NCI-H2029 treated with DMSO at 0.1 percent for 48 hours (cell line): ENCODE data around the gene ANGPTL4.
"Not testable (repeated sequence)": the region's sequence is repeated elsewhere in the genome, so short reads cannot be mapped to it uniquely, and the experiment has no call there.

ENCODE experiments used
- DNase-seq: peaks from one replicate; lab custom pipeline; 2025; lab: John Stamatoyannopoulos, UW

ANGPTL4 gene

GRCh38 chr19:8361921-8362793, 1.8 kb upstream of the ANGPTL4 start:
- peak; percentile 93 for DNase-seq

- DNase-seq = no peak
Measured at GRCh38 chr19:8366121-8366581, 2.2 kb downstream of the ANGPTL4 start.

GRCh38 chr19:8366961-8367326, 3.0 kb downstream of the ANGPTL4 start:
- no peak for DNase-seq

GRCh38 chr19:8367327-8368001, 3.5 kb downstream of the ANGPTL4 start:
- peak; percentile 54 for DNase-seq

- no peak for DNase-seq
Measured at GRCh38 chr19:8370176-8371010, 6.4 kb downstream of the ANGPTL4 start.

- DNase-seq = no peak
Measured at GRCh38 chr19:8371011-8371804, 7.3 kb downstream of the ANGPTL4 start.

- no peak for DNase-seq
Measured at GRCh38 chr19:8373867-8374813, 10.2 kb downstream of the ANGPTL4 start.

GRCh38 chr19:8375766-8376165, 11.8 kb downstream of the ANGPTL4 start:
- DNase-seq = not testable (repeated sequence)

GRCh38 chr19:8376373-8376974, 12.5 kb downstream of the ANGPTL4 start:
- DNase-seq = not testable (repeated sequence)

- DNase-seq = no peak
Measured at GRCh38 chr19:8377598-8377997, 13.6 kb downstream of the ANGPTL4 start.

- DNase-seq = not testable (repeated sequence)
Measured at GRCh38 chr19:8379156-8379891, 15.4 kb downstream of the ANGPTL4 start.

- not testable (repeated sequence) for DNase-seq
Measured at GRCh38 chr19:8384569-8384968, 20.6 kb downstream of the ANGPTL4 start.

GRCh38 chr19:8385103-8385502, 21.1 kb downstream of the ANGPTL4 start:
- DNase-seq = not testable (repeated sequence)

GRCh38 chr19:8385566-8385965, 21.6 kb downstream of the ANGPTL4 start:
- not testable (repeated sequence) for DNase-seq

- not testable (repeated sequence) for DNase-seq
Measured at GRCh38 chr19:8386419-8386818, 22.5 kb downstream of the ANGPTL4 start.

- DNase-seq = no peak
Measured at GRCh38 chr19:8386990-8387389, 23.0 kb downstream of the ANGPTL4 start.

- DNase-seq = no peak
Measured at GRCh38 chr19:8387688-8388611, 24.0 kb downstream of the ANGPTL4 start.

- DNase-seq = no peak
Measured at GRCh38 chr19:8388612-8388958, 24.6 kb downstream of the ANGPTL4 start.
